Measurements from ENCODE around the gene KPNA2. TPM values are rescaled to one million over a fixed set of nuclear protein-coding genes. Genes with fewer than 3 reads are reported as not detected.
"Not testable (repeated sequence)": the region's sequence is repeated elsewhere in the genome, so short reads cannot be mapped to it uniquely, and the experiment has no call there.

KPNA2 gene
- total RNA-seq, result 100 to 1,000 TPM; 193 to 201 TPM

DNA sequence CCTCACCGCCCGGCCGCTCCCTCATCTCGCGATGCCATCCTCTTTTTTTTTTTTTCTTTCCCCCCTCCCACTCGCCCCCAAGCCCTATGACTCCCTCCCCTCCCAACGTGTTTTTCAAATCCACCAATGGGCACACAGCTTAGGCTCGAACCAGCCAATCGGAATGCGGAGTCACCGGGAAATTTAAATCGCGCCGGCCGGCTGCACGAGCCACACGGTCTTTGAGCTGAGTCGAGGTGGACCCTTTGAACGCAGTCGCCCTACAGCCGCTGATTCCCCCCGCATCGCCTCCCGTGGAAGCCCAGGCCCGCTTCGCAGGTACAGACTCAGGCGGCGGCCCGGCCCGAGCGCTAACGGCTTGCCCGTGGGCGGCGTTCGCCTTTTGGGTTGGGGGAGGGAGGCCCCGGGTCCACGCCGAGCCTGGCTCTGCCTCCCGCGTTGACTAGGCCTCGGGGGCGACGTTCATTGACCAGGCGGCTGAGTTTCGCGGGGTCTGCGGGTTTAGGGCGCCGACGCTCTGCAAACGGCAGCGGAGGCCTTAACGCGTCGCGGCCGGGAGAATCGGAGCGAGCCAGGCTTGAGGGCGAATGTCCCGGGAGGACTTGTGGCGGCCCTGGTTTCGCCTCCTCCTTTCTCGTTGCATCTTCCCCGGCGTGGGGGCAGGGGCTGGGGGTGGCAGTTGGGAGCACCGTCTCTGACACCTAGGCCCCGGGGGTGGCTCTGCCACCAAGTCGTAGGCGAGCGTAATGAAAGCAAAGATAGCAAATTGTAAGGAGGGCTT, at the start of gene KPNA2:
Gene KPNA2 (plus strand): TSS at position 213 of the 781 bp plus-strand sequence. CDS start 1,398 bp downstream, outside the sequence.
- Mint-ChIP-seq H3K4me1 (ENCODE audit: low read depth) (peaks cover 20% of the 10 kb centered on the region), H3K27me3 (ENCODE audit: low read depth) (no peaks in the 10 kb centered on the region), H3K36me3 (ENCODE audit: insufficient read depth in 2 of 2) (peaks cover 11 to 34% of the 10 kb centered on the region in 2 donors), H3K9me3 (no peaks in the 10 kb centered on the region), H3K27ac (peak within 1 kb of the TSS; percentile 77), H3K4me3 (peak within 1 kb of the TSS; percentile 92 to 94)
- DNase-seq, result peak; percentile 93 to 94
- ATAC-seq (replicated peaks in 1 of 2), result peak; percentile 92 to 93

DNA sequence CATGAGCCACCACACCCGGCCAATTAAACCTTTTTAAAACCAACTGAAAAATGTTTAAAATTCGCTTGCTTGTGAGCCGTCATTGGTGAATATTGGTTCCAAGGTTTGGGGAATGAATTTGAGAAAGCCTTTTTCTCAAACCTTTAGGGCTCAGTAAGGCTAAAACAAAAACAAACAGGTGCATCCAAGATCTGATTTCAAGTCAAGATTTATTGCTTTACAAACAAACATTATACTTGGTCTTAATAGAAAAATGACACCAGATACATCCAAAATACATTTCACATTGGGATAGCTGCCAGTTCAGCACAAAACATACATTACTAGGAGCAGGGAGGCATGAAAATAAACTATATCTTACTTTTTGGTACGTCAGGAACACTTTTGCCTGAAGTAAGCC, 44.6 kb upstream of the KPNA2 start:
- Mint-ChIP-seq H3K27ac (no peak overlapping the region), H3K4me1 (ENCODE audit: low read depth) (peaks cover 27% of the 10 kb centered on the region), H3K9me3 (no peaks in the 10 kb centered on the region), H3K27me3 (ENCODE audit: low read depth) (peaks cover 12% of the 10 kb centered on the region), H3K4me3 (no peak overlapping the region), H3K36me3 (ENCODE audit: insufficient read depth in 2 of 2) (peaks cover 5 to 6% of the 10 kb centered on the region in 2 donors)
- ATAC-seq (replicated peaks in 1 of 2), result no peak
- DNase-seq, result no peak

GRCh38 chr17:67992548-67993152, 42.9 kb upstream of the KPNA2 start:
- H3K27me3 Mint-ChIP-seq (ENCODE audit: low read depth), result peaks cover 24% of the 10 kb centered on the region
- H3K4me1 Mint-ChIP-seq (ENCODE audit: low read depth), result peaks cover 35% of the 10 kb centered on the region
- H3K36me3 Mint-ChIP-seq (ENCODE audit: insufficient read depth in 2 of 2), result peaks cover 8 to 13% of the 10 kb centered on the region in 2 donors
- peak overlapping the region; percentile 77 for H3K27ac Mint-ChIP-seq
- peak overlapping the region; percentile 92 to 95 for H3K4me3 Mint-ChIP-seq
- DNase-seq (peak; percentile 10 to 15), ATAC-seq (replicated peaks in 1 of 2) (no peak)
- H3K9me3 Mint-ChIP-seq, result no peaks in the 10 kb centered on the region

DNA sequence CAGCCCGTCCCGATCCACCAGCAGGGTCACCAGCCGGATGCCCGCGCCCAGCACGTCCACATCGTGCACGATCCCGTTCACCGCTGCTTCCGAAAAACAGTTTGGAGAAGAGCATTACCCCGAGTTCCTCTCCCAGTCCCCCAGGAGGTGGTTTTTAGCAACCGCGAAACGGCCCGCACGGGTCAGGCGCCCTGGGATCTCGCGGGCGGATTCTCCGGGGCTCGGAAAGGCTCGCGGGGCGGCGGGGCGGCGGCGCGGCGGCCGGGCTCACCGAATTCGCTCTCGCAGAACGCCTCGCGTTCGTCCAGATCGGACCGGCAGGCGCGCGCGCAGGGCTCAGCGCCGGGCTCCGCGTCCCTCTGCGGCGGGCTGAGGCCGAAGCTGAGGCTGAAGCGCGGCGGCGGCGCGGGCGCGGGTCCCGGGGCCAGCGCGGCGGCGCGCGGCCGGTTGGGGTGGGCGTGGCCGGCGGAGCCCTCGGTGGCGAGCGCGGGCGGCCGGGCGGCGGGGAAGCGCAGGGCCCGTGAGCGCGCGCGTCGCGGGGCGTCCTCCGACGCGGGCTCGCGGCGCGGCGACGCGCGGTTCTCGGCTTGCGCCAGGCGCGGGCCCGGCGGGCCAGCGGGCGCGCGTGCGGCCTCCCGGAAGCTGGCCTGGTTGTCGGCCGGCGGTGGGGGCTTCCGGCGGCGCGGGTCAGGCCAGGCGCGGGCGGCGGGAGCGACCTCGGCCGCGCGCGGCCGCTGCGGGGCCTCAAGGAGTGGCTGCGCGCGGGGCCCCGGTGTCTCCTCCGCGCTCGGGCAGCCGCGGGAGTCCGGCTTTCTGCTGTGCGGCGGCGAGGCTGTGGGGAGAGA, 42.2 kb upstream of the KPNA2 start:
- DNase-seq, result peak; percentile 79 to 87
- H3K9me3 Mint-ChIP-seq, result no peaks in the 10 kb centered on the region
- peak; percentile 75 to 76 for ATAC-seq (replicated peaks in 1 of 2)
- H3K4me1 Mint-ChIP-seq (ENCODE audit: low read depth), result peaks cover 35% of the 10 kb centered on the region
- peaks cover 8 to 13% of the 10 kb centered on the region in 2 donors for H3K36me3 Mint-ChIP-seq (ENCODE audit: insufficient read depth in 2 of 2)
- peak overlapping the region; percentile 92 to 97 for H3K4me3 Mint-ChIP-seq
- peaks cover 24% of the 10 kb centered on the region for H3K27me3 Mint-ChIP-seq (ENCODE audit: low read depth)
- peak overlapping the region; percentile 77 for H3K27ac Mint-ChIP-seq

DNA sequence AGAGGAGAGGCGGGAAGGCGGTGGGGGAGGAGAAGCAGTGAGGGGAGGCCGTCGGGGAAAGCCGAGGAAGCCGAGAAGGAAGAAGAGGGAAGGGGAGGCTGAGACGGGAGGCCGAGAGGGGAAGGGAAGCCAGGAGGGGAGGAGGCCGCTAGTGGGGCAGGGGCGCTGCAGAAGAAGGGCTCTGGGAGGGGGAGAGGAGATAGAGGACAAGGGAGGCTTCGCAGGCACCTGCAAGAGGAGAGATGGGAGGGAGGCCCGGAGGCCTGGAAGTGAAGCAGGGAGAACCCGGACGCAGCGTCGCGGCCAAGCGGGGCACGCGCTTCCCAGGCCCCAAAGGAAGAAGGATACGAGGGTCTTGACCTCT, 41.6 kb upstream of the KPNA2 start:
- ATAC-seq (replicated peaks in 1 of 2) (no peak), DNase-seq (no peak)
- H3K4me1 Mint-ChIP-seq (ENCODE audit: low read depth), result peaks cover 35% of the 10 kb centered on the region
- H3K27me3 Mint-ChIP-seq (ENCODE audit: low read depth), result peaks cover 24% of the 10 kb centered on the region
- H3K4me3 Mint-ChIP-seq, result peak overlapping the region; percentile 89 to 97
- no peaks in the 10 kb centered on the region for H3K9me3 Mint-ChIP-seq
- H3K36me3 Mint-ChIP-seq (ENCODE audit: insufficient read depth in 2 of 2), result peaks cover 8 to 13% of the 10 kb centered on the region in 2 donors
- peak overlapping the region; percentile 6 for H3K27ac Mint-ChIP-seq

DNA sequence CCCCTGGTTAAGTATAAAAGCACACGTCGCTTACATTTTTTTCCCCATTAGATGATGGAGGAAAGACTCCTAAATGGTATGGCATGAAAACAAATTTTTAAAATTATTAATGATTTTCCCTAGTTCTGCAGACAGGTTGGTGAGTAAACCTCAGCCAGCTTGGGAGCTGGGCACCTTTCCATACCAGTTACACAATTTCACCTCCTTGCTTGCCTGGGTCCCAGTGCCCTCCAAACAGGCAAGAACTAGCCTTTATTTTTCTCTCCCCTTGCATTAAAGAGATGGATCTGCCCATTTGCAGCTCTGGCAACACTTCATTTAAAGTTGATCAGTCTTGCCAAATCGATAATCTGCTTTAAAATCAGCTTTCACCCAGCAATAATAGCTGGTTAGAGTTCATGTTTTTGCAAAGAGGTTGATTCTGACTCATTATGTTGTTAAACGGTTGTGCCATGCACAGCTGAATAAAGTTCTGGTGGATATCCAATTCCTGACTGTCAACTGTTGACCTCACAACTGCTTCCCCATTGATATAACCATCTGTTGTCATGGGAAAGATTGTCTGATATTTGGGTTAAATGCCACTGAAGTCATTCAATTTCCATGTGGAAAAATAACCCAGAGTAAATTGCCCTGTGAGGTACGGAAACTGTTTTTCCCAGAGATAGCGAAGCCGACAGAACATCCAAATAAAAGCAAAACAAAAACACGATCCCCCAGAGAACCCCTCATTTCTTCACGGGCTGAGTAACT, 40.5 kb upstream of the KPNA2 start:
- ATAC-seq (replicated peaks in 1 of 2) (no peak), DNase-seq (no peak)
- H3K4me1 Mint-ChIP-seq (ENCODE audit: low read depth), result peaks cover 35% of the 10 kb centered on the region
- peak overlapping the region; percentile 82 for H3K27ac Mint-ChIP-seq
- H3K27me3 Mint-ChIP-seq (ENCODE audit: low read depth), result peaks cover 24% of the 10 kb centered on the region
- H3K9me3 Mint-ChIP-seq, result no peaks in the 10 kb centered on the region
- peaks cover 8 to 13% of the 10 kb centered on the region in 2 donors for H3K36me3 Mint-ChIP-seq (ENCODE audit: insufficient read depth in 2 of 2)
- peak overlapping the region; percentile 89 to 97 for H3K4me3 Mint-ChIP-seq

- peak overlapping the region; percentile 89 to 97 for H3K4me3 Mint-ChIP-seq
- H3K4me1 Mint-ChIP-seq (ENCODE audit: low read depth), result peaks cover 35% of the 10 kb centered on the region
- DNase-seq (peak; percentile 44 to 48), ATAC-seq (replicated peaks in 1 of 2) (peak in 1 of 2 donors; percentile 10)
- peak overlapping the region; percentile 82 for H3K27ac Mint-ChIP-seq
- H3K9me3 Mint-ChIP-seq, result no peaks in the 10 kb centered on the region
- peaks cover 8 to 13% of the 10 kb centered on the region in 2 donors for H3K36me3 Mint-ChIP-seq (ENCODE audit: insufficient read depth in 2 of 2)
- peaks cover 24% of the 10 kb centered on the region for H3K27me3 Mint-ChIP-seq (ENCODE audit: low read depth)
Observed at GRCh38 chr17:67995570-67996263, 39.8 kb upstream of the KPNA2 start.

- peaks cover 35% of the 10 kb centered on the region for H3K4me1 Mint-ChIP-seq (ENCODE audit: low read depth)
- H3K36me3 Mint-ChIP-seq (ENCODE audit: insufficient read depth in 2 of 2), result peaks cover 8 to 13% of the 10 kb centered on the region in 2 donors
- DNase-seq (peak; percentile 31 to 35), ATAC-seq (replicated peaks in 1 of 2) (peak; percentile 10 to 33)
- peak within 1 kb of the TSS; percentile 83 for H3K27ac Mint-ChIP-seq
- peaks cover 24% of the 10 kb centered on the region for H3K27me3 Mint-ChIP-seq (ENCODE audit: low read depth)
- H3K4me3 Mint-ChIP-seq, result peak within 1 kb of the TSS; percentile 89 to 97
- H3K9me3 Mint-ChIP-seq, result not testable (repeated sequence)
Observed at GRCh38 chr17:67996301-67997171, 39.0 kb upstream of the KPNA2 start, which contains the start of gene C17orf58. TSS of gene C17orf58 (minus strand) at chr17:67996469. CDS start at chr17:67996198, 271 bp downstream.

DNA sequence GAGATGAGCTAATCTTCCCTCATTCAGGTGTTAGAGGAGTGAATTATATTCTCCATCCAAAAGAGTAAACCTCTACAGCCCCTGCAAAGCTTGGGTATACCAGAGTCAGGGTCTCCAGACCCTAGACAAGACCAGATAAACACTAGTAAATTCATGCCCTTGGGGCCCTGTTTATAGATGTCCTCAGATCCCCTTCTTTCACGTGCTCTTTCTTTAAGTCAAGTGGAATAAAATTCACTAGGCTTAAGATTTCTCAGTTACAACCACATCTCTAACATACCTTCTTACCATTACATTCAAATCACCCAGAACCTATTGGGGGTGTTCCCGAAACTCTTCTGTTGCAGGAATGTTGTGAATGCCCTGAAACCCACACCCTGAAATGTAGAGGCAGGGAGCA, 37.1 kb upstream of the KPNA2 start:
- Mint-ChIP-seq H3K27me3 (ENCODE audit: low read depth) (peaks cover 24% of the 10 kb centered on the region), H3K4me3 (no peak overlapping the region), H3K27ac (no peak overlapping the region), H3K36me3 (ENCODE audit: insufficient read depth in 2 of 2) (peaks cover 5 to 10% of the 10 kb centered on the region in 2 donors), H3K9me3 (no peaks in the 10 kb centered on the region), H3K4me1 (ENCODE audit: low read depth) (peaks cover 28% of the 10 kb centered on the region)
- ATAC-seq (replicated peaks in 1 of 2) (no peak), DNase-seq (no peak)

GRCh38 chr17:67999291-67999911, 36.1 kb upstream of the KPNA2 start:
- Mint-ChIP-seq H3K27me3 (ENCODE audit: low read depth) (peaks cover 24% of the 10 kb centered on the region), H3K9me3 (no peaks in the 10 kb centered on the region), H3K4me3 (no peak overlapping the region), H3K4me1 (ENCODE audit: low read depth) (peaks cover 23% of the 10 kb centered on the region), H3K27ac (no peak overlapping the region), H3K36me3 (ENCODE audit: insufficient read depth in 2 of 2) (peaks cover 5 to 8% of the 10 kb centered on the region in 2 donors)
- no peak for ATAC-seq (replicated peaks in 1 of 2)
- no peak for DNase-seq

DNA sequence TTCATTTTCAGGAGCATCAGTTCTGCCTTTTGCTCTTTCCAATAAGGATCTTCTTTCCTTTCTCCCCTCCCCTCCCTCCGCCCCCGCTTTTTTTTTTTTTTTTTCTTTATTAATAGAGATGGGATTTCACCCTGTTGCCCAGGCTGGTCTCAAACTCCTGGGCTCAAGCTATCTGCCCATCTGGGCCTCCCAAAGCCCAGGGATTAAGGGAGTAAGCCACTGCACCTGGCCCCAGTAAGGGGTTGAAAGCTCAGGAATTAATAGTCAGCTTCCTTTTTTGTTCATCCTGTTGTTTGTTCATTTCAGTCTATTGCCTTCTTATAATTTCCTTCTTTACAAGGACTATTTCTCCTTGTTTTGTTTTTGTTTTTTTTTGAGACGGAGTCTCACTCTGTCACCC, 31.3 kb upstream of the KPNA2 start:
- no peak for ATAC-seq (replicated peaks in 1 of 2)
- H3K27me3 Mint-ChIP-seq (ENCODE audit: low read depth), result no peaks in the 10 kb centered on the region

More for the DNA sequence above, 31.3 kb upstream of the KPNA2 start:
- Mint-ChIP-seq H3K27ac (no peak overlapping the region), H3K9me3 (no peaks in the 10 kb centered on the region), H3K36me3 (ENCODE audit: insufficient read depth in 2 of 2) (no peaks in the 10 kb centered on the region), H3K4me1 (ENCODE audit: low read depth) (no peaks in the 10 kb centered on the region), H3K4me3 (no peak overlapping the region)
- no peak for DNase-seq
